Activated CD4-positive, CD25-positive, alpha-beta regulatory T cell treated with anti-CD3 and anti-CD28 coated beads, Interleukin-2, amount 50 U/mL, for 72 hours (primary cell): ENCODE data around the gene CLDN8.

Experiments used
- DNase-seq: peaks from one replicate; pipeline ENCODE4 v3.0.0; 2021

CLDN8 gene

DNA sequence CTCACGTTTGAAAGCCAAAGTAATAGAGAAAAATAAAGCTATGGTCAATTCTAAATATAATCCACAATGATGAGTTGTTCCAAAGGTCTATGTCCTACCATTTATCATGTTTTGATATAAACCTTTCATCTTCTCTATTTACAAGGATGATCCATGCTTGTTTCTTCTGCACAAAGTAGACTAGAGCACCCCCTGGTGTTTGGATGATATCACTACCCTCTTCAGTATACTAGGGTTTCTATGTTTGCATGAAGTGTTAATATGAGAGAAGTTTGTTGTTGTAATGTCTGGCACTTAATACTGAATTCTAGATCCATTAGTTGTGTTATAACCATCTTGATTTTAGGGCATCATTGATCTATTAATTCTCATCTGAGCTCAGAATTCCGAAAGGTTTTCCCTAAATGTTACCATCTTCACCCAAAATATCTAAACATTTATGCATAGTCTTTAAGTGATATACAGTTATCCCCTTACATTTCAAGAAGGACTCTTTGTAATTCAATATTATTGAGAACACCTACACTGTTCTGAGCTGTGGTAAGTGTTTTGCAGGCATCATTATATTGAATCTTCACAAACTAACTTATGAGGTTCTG lies 21.1 kb downstream of the CLDN8 start:
- no peak for DNase-seq

DNA sequence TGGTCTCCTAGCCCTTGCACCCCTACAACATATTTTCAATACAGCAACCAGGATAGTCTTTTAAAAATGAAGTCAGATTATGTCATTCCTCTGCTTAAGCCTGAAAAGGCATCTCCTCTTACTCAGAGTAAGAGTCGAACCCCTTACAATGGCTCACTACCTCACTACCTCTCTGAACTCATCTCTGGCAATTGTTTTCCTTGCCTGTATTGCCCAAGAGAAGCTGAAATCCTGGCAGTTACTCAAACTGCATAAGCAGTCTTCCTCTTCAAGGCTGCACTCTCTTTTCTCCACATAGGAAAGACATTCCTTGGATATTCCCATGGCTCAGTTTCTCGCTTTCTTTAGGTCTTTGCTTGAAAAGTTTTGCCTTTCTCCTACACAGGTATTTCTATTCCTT lies 22.7 kb downstream of the CLDN8 start:
- DNase-seq = no peak

DNA sequence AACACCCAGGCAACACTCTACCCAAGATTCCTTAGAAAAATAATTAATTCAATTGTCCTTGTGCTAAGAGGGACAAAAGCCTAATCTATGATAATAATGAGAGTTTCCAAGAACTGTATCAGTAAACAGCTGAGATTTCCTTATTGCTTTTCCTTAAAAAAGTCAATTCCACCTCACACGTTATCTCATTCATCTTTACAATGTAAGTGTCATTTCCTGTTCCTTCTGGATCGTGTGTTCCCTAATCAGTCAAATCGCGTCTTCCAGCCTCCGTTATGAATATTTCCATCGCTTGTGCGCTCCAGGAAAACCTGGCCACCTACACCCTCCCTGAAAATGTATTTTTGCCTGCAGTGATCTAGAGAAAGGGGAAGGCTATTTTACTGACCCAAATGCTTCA lies 25.3 kb downstream of the CLDN8 start:
- no peak for DNase-seq

DNA sequence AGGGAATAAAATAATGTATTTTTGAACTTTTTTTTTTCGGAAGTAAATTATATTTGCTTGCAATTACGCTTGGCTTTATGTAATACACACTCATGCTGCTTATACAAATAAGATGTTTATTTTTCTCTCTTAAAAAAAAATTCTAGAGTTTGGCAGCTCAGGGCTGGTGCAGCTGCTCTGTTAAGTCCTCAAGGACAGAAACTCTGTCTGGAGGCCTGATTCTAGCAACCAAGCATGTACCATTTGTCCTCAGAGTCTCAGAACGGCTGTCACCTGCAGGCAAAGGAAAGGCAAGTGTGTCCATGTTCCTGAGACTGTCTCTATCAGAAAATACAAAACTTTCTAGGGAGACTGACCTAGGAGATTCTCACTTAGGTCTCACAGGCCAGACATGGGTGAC lies 26.1 kb downstream of the CLDN8 start:
- no peak for DNase-seq

- DNase-seq = no peak
Measured at GRCh38 chr21:30186242-30186641, 29.7 kb downstream of the CLDN8 start.

DNA sequence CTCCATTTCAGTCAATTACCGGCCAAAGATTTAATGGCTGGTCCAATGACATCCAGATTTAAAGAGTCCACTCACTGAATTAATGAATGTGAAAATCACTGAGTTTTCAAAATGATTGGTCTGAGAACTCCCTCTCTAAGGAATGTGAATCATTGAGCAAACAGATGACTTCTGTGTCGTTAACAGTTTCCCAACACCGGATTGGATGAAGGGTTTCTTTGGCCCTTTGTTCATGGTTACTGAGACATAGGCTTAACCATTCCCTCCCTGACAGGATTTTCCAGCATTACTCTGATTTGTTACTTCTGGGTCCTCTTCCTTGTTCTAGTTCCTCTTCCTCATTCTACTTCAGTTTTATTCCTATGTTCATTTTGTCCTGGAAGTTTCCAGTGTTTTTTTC lies 47.8 kb downstream of the CLDN8 start:
- no peak for DNase-seq

DNA sequence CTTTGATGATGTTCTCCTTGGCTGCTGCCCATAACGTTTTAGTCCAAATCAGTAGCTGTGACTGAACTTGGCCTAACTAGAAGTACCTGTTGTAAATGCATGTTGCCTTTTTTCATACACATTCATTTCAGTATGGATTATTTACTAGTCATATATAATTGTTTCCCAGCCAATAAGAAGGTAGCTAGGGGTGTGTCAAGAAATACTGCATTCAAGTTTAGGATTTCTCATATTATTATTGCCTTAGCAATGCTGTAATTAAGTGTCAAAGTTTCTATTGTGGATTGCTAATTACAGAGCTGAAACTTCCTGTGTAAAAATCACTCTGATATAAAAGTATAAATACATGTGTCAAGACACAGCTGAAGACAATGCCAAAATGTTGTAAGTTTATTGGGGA lies 49.2 kb downstream of the CLDN8 start, which contains the start of gene CLDN17:
CLDN17 (minus strand) TSS at position 101 of the 400 bp plus-strand sequence. CDS start 188 bp downstream, outside the sequence.
- DNase-seq = no peak

DNA sequence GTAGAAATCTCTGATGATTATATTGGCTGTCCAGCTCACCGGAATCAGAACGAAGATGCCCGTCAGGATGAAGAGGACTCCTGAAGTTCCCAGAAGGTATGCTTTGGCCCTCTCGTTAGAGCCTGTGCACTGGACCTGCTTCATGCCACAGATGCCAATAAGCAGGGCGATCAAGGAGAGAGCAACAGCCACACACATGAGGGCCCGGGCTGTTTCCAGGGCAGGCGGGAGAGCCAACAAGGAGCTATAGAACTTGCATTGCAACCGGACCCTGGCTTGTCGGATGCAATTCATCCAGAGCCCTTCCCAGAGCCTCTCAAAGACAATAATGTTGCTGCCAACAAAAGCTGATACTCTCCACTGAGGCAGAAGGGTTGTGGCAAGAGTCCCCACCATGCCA lies 49.7 kb downstream of the CLDN8 start:
- DNase-seq = no peak

DNA sequence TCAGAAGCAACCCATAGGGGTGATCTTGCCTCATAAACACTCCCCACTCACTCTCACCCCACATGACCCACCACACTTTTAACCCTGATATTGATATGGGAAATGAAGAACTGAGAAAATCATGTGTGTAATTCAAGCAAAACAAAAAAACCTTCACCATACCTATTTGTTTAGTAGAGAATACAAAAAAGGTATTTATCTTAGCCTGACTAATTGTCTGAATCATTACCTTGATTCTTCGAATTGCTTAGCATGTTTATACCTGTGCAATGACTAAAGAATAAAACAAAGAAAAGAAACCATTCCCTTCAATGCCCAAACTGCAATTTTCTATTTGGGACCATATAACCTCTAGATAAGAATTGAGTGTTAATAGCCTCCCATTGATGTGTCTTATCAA lies 51.1 kb downstream of the CLDN8 start:
- DNase-seq = no peak
